ENCODE results near the gene USP22.
"Not testable (repeated sequence)": the region's sequence is repeated elsewhere in the genome, so short reads cannot be mapped to it uniquely, and the experiment has no call there.

Gene USP22

GRCh38 chr17:21066394-21066793 is 23.6 kb upstream of the USP22 start:
- DNase-seq (ENCODE audit: low spot score in 2 of 2) (no peak), ATAC-seq (ENCODE audit: low read depth) (no peak)
- H3K36me3 Mint-ChIP-seq, result no peaks in the 10 kb centered on the region
- no peak overlapping the region for H3K27ac Mint-ChIP-seq
- H3K9me3 Mint-ChIP-seq, result peaks cover 3% of the 10 kb centered on the region
- no peaks in the 10 kb centered on the region for H3K27me3 Mint-ChIP-seq
- peaks cover 16% of the 10 kb centered on the region for H3K4me1 Mint-ChIP-seq
- no peak overlapping the region for H3K4me3 Mint-ChIP-seq

DNA sequence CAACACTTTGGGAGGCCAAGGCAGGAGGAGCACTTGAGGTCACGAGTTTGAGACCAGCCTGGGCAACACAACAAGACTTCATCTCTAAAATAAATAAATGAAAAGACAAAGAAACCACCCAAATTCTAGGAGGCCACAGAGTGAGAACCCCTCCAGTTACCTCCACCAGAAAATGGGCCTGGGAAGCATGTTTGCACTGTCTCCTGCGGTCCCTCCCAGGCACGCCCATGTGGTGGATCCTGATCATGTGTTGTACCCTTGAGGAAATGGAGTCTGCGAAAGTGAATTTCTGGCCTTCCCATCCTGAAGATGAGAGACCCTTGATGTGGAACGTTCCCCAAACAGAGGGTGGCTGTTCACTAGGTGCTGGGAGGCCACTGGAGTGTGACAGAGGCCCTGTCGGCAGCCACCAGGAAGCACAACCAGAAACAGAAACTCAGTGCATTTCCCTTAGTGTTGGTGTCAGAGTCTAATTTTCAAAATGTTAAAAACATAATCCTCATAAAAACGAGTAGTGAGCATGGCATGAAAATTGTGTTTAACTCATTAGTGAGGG is 19.2 kb upstream of the USP22 start:
- ATAC-seq (ENCODE audit: low read depth) (peak; percentile 100), DNase-seq (ENCODE audit: low spot score in 2 of 2) (no peak)
- H3K4me3 Mint-ChIP-seq, result peak overlapping the region; percentile 60
- peaks cover 16% of the 10 kb centered on the region for H3K4me1 Mint-ChIP-seq
- no peaks in the 10 kb centered on the region for H3K36me3 Mint-ChIP-seq
- H3K27ac Mint-ChIP-seq, result peak overlapping the region; percentile 40
- H3K9me3 Mint-ChIP-seq, result no peaks in the 10 kb centered on the region
- no peaks in the 10 kb centered on the region for H3K27me3 Mint-ChIP-seq

DNA sequence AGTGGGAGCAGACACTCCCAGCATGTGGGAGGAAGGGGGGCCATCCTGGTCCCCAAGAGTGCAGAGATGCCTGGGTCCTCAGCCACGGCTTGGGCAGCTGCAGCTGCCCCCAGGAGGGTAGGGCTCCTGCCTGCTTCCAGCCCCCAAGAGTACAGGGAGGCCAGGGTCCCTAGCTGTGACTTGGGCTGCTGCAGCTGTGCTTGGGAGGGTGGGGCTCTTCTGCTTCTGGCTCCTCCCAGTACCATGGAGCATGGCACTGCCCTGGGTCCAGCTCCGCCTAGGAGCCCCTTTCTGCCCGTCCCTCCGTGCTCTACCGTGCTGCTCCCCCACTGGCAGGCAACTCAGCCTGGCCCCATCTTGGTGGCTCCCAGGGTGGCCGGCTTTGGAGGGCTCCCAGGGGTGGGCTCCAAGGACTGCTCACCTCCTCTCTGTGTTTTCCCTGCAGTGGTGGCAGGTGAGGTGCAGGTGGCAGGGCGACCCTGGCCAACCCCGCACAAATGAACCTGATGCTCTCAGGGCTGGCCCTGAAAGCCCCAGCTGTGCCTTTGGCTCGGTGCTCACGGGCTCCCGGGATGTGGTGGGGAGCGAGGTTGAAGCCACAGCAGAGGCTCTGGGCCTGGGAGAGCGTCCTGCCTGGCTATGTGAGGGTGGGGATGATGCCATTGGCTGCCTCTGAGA is 18.5 kb upstream of the USP22 start:
- H3K4me1 Mint-ChIP-seq, result peaks cover 16% of the 10 kb centered on the region
- no peak for DNase-seq (ENCODE audit: low spot score in 2 of 2)
- H3K27ac Mint-ChIP-seq, result no peak overlapping the region
- no peaks in the 10 kb centered on the region for H3K9me3 Mint-ChIP-seq
- ATAC-seq (ENCODE audit: low read depth), result no peak
- H3K4me3 Mint-ChIP-seq, result no peak overlapping the region
- no peaks in the 10 kb centered on the region for H3K27me3 Mint-ChIP-seq
- H3K36me3 Mint-ChIP-seq, result no peaks in the 10 kb centered on the region

DNA sequence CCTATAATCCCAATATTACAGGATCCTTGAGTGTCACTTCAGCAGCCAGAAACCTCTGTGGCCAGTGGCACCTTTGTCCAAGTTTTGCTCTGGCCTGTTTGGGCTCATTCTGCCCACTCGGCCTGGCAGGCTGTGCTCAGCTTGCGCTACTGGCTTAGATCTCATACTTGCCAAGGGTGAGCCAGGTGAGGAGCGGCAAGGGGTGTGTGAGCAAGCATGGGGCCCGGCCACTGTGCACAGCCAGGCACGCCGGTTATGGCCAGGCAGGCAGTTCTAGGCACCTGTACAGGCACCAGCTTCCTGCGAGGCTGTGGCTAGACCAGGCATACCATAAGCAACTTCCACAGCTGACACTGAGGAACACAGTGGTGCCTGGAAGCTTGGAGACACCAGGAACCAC is 16.9 kb upstream of the USP22 start:
- Mint-ChIP-seq H3K27me3 (no peaks in the 10 kb centered on the region), H3K4me3 (no peak overlapping the region), H3K36me3 (no peaks in the 10 kb centered on the region), H3K27ac (no peak overlapping the region), H3K9me3 (no peaks in the 10 kb centered on the region), H3K4me1 (peaks cover 14% of the 10 kb centered on the region)
- ATAC-seq (ENCODE audit: low read depth) (no peak), DNase-seq (ENCODE audit: low spot score in 2 of 2) (no peak)

DNA sequence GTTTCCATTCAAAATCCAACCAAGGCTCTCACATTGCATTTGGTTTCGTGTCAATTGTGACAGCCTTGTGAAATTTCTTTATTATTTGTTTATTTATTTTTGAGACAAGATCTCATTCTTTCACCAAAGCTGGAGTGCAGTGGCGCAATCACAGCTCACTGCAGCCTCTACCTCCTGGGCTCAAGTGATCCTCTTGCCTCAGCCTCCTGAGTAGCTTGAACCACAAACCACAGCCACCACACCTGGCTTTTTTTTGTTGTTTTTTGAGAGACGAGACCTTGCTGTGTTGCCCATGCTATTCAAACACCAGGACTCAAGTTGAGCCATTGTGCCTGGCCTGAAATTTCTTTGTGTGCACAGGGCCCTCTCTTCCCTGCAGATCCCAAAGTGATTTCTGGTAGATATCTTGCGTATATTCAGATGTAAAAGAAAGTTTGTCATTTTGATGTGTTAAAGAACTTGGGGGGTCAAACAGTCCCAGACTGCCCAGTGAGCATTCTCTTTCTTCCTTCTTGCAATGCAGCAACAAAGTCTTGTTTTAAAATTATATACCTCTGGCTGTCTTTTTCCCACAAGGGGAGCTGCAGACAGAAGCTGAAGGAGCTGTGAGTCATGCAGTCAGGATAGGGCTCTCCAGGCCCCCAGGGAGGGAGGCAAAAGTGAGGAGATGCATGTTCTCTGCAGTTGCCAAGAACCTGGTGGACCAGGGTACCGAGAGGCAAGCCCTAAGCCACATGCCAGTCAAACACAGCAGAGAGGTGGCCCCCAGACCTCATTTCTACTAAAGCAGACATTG is 15.5 kb upstream of the USP22 start:
- H3K36me3 Mint-ChIP-seq, result no peaks in the 10 kb centered on the region
- H3K27ac Mint-ChIP-seq, result no peak overlapping the region
- no peaks in the 10 kb centered on the region for H3K27me3 Mint-ChIP-seq
- H3K9me3 Mint-ChIP-seq, result no peaks in the 10 kb centered on the region
- H3K4me1 Mint-ChIP-seq, result peaks cover 21% of the 10 kb centered on the region
- DNase-seq (ENCODE audit: low spot score in 2 of 2) (no peak), ATAC-seq (ENCODE audit: low read depth) (no peak)
- no peak overlapping the region for H3K4me3 Mint-ChIP-seq

GRCh38 chr17:21053056-21053455 is 10.2 kb upstream of the USP22 start:
- not testable (repeated sequence) for H3K27ac Mint-ChIP-seq; H3K36me3 Mint-ChIP-seq; DNase-seq (ENCODE audit: low spot score in 2 of 2); H3K27me3 Mint-ChIP-seq; H3K9me3 Mint-ChIP-seq
- H3K4me3 Mint-ChIP-seq, result peak overlapping the region; percentile 66
- H3K4me1 Mint-ChIP-seq, result peaks cover 25% of the 10 kb centered on the region
- ATAC-seq (ENCODE audit: low read depth), result peak; percentile 95

- ATAC-seq (ENCODE audit: low read depth), result no peak
Measured at GRCh38 chr17:21049457-21049856, 6.6 kb upstream of the USP22 start.

DNA sequence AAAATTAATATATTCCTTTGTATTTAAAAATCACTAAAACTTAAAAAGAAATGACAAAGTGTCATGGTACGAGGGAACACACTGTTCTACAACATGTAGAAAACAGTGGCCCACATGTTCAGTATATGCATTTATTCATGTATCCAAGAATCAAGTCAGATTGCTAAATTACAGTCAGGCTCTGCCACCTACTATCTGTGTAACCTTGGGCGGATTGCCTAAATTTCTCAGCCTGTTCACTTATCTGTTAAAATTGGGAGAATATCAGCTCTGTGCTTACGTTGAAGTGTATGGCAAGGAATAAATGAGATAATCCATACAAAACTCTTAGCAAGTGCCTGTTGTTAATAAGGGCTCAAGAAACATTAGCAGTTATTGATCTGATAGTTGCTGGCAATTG is 3.4 kb upstream of the USP22 start:
- Mint-ChIP-seq H3K9me3 (no peaks in the 10 kb centered on the region), H3K27ac (no peak overlapping the region), H3K4me1 (peaks cover 11% of the 10 kb centered on the region), H3K4me3 (no peak overlapping the region), H3K27me3 (no peaks in the 10 kb centered on the region), H3K36me3 (no peaks in the 10 kb centered on the region)
- ATAC-seq (ENCODE audit: low read depth) (no peak), DNase-seq (ENCODE audit: low spot score in 2 of 2) (no peak)

More at GRCh38 chr17:21049457-21049856, 6.6 kb upstream of the USP22 start:
- Mint-ChIP-seq H3K4me3 (no peak overlapping the region), H3K9me3 (no peaks in the 10 kb centered on the region), H3K36me3 (no peaks in the 10 kb centered on the region), H3K4me1 (peaks cover 20% of the 10 kb centered on the region), H3K27ac (no peak overlapping the region), H3K27me3 (no peaks in the 10 kb centered on the region)
- no peak for DNase-seq (ENCODE audit: low spot score in 2 of 2)

GRCh38 chr17:21044971-21045370 is 2.2 kb upstream of the USP22 start:
- no peaks in the 10 kb centered on the region for H3K27me3 Mint-ChIP-seq
- DNase-seq (ENCODE audit: low spot score in 2 of 2) (no peak), ATAC-seq (ENCODE audit: low read depth) (no peak)
- H3K9me3 Mint-ChIP-seq, result no peaks in the 10 kb centered on the region
- H3K36me3 Mint-ChIP-seq, result no peaks in the 10 kb centered on the region
- H3K4me3 Mint-ChIP-seq, result no peak overlapping the region
- peaks cover 18% of the 10 kb centered on the region for H3K4me1 Mint-ChIP-seq
- no peak overlapping the region for H3K27ac Mint-ChIP-seq

DNA sequence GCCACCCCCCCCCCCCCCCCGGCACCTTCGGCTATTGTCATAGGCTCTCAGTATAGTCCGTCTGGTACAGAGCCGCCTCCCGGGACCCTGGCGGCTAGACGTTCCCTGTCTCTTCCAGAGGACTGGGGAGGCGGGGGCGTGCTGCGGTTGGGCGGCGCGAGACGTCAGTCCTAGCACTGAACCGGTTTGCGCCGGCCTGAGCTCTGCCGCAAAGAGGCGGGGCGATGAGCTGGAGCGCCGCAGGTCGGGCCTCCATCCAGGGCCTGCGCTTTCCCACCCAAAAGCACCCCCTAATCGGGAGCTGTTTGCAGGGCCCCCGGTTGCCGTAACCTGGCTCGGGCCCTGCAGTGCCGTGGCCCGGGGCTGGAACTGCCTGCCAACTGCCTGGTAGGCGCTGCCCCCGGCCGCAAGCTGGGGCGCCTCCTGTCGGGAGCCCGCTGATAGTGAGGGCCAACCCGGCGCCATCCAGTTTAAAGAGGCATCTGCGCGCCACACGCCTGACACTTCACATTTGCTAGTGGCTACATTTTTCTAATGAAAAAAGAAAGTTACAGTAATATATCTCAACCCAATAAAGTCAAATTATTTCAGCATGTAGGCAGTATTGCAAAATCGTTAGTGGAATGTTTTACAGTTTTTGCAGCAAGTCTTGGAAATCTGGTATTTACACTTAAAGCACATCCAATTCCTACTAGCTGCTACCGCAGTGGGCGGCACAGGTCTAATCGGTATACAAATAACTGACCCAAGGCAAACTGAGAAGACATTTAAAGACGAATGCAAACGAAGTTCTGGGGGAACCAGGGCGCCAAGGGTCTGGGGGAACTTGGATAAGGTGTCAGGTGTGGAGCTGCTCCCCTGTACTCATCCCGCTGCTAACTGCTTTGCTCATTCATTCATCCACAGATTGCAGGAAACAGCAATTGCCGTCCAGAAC is 753 bp upstream of the USP22 start:
- peak overlapping the region; percentile 83 for H3K4me3 Mint-ChIP-seq

GRCh38 chr17:21041741-21042457 is 912 bp downstream of the USP22 start:
- H3K4me1 Mint-ChIP-seq, result peaks cover 24% of the 10 kb centered on the region
- H3K9me3 Mint-ChIP-seq, result no peaks in the 10 kb centered on the region
- ATAC-seq (ENCODE audit: low read depth), result no peak
- H3K27me3 Mint-ChIP-seq, result no peaks in the 10 kb centered on the region
- H3K36me3 Mint-ChIP-seq, result no peaks in the 10 kb centered on the region
- peak in 1 of 2 donors; percentile 47 for DNase-seq (ENCODE audit: low spot score in 2 of 2)
- peak overlapping the region; percentile 97 for H3K4me3 Mint-ChIP-seq
- peak overlapping the region; percentile 94 for H3K27ac Mint-ChIP-seq

More for the DNA sequence above, 753 bp upstream of the USP22 start:
- DNase-seq (ENCODE audit: low spot score in 2 of 2) (peak; percentile 87 to 92), ATAC-seq (ENCODE audit: low read depth) (peak; percentile 80)
- no peaks in the 10 kb centered on the region for H3K36me3 Mint-ChIP-seq
- H3K27me3 Mint-ChIP-seq, result no peaks in the 10 kb centered on the region
- peak overlapping the region; percentile 93 for H3K27ac Mint-ChIP-seq
- H3K9me3 Mint-ChIP-seq, result no peaks in the 10 kb centered on the region
- H3K4me1 Mint-ChIP-seq, result peaks cover 16% of the 10 kb centered on the region

- Mint-ChIP-seq H3K27ac (peak overlapping the region; percentile 35), H3K36me3 (peaks cover 2% of the 10 kb centered on the region), H3K9me3 (no peaks in the 10 kb centered on the region), H3K4me1 (peaks cover 40% of the 10 kb centered on the region), H3K27me3 (no peaks in the 10 kb centered on the region), H3K4me3 (peak overlapping the region; percentile 97)
- ATAC-seq (ENCODE audit: low read depth) (no peak), DNase-seq (ENCODE audit: low spot score in 2 of 2) (no peak)
Measured at GRCh38 chr17:21039839-21040575, 2.8 kb downstream of the USP22 start.
